NK-92 (cell line): ENCODE results near the gene LOXL1.

ENCODE experiments used
- DNase-seq: peaks from one replicate; lab custom pipeline; 2025; ENCODE audit not compliant: unreplicated experiment; lab: John Stamatoyannopoulos, UW

LOXL1 gene

GRCh38 chr15:73921254-73921925 lies 4.9 kb upstream of the LOXL1 start:
- no peak for DNase-seq

GRCh38 chr15:73922186-73923151 lies 3.8 kb upstream of the LOXL1 start:
- DNase-seq = no peak

GRCh38 chr15:73923156-73923487 lies 3.1 kb upstream of the LOXL1 start:
- DNase-seq = no peak

GRCh38 chr15:73923488-73924164 lies 2.6 kb upstream of the LOXL1 start:
- no peak for DNase-seq

- DNase-seq = no peak
These were observed 1.9 kb upstream of the LOXL1 start for GRCh38 chr15:73924171-73924921.

- no peak for DNase-seq
These were observed 429 bp upstream of the LOXL1 start for GRCh38 chr15:73925848-73926218.

GRCh38 chr15:73927003-73927475 lies 777 bp downstream of the LOXL1 start:
- no peak for DNase-seq

- DNase-seq = no peak
These were observed 1.4 kb downstream of the LOXL1 start for GRCh38 chr15:73927476-73928240.

GRCh38 chr15:73928241-73928579 lies 1.9 kb downstream of the LOXL1 start:
- no peak for DNase-seq

- no peak for DNase-seq
These were observed 2.8 kb downstream of the LOXL1 start for GRCh38 chr15:73928971-73929627.

- no peak for DNase-seq
These were observed 4.1 kb downstream of the LOXL1 start for GRCh38 chr15:73930371-73930770.

GRCh38 chr15:73930790-73931281 lies 4.6 kb downstream of the LOXL1 start:
- DNase-seq = no peak

GRCh38 chr15:73931441-73931840 lies 5.2 kb downstream of the LOXL1 start:
- no peak for DNase-seq

- no peak for DNase-seq
These were observed 6.3 kb downstream of the LOXL1 start for GRCh38 chr15:73932381-73933191.

- no peak for DNase-seq
These were observed 8.0 kb downstream of the LOXL1 start for GRCh38 chr15:73934281-73934680.

GRCh38 chr15:73935547-73935946 lies 9.3 kb downstream of the LOXL1 start:
- DNase-seq = no peak

GRCh38 chr15:73936181-73936580 lies 9.9 kb downstream of the LOXL1 start:
- no peak for DNase-seq

GRCh38 chr15:73936588-73937290 lies 10.5 kb downstream of the LOXL1 start:
- DNase-seq = no peak
